CD14-positive monocyte (primary cell): ENCODE data around the gene ARSH. TPM values are rescaled to one million over a fixed set of nuclear protein-coding genes. Genes with fewer than 3 reads are reported as not detected.
"Not testable (repeated sequence)": the region's sequence is repeated elsewhere in the genome, so short reads cannot be mapped to it uniquely, and the experiment has no call there.

Experiments used
- DNase-seq, 3 donors: peaks; one replicate each; pipeline ENCODE4 v3.0.0-alpha.2; 2011 to 2022
- H2AFZ ChIP-seq: 2 replicates; pipeline ENCODE4 v1.6.0; 2012; ENCODE audit warnings: mild to moderate bottlenecking, low read depth, low read length, inconsistent platforms; ENCODE audit not compliant: insufficient read depth, poor library complexity, severe bottlenecking
- H3K27ac ChIP-seq, 2 donors: 1 replicate in 1 of 2; 2 replicates in 1 of 2; pipeline ENCODE4 v1.5.1; 2012 to 2013; ENCODE audit warnings: low read length in 2 of 2, control low read depth in 1 of 2, inconsistent platforms in 1 of 2, low read depth in 1 of 2, mild to moderate bottlenecking in 1 of 2
- H3K27me3 ChIP-seq, 2 donors: one replicate each; pipeline versions ENCODE4 v1.6.0 to v1.6.1; 2011 to 2013; ENCODE audit warnings: low read length in 2 of 2; ENCODE audit not compliant: control insufficient read depth in 2 of 2, insufficient read depth in 2 of 2
- H3K36me3 ChIP-seq, 2 donors: replicated peaks in 1 of 2; 1 replicate in 1 of 2; 2 replicates in 1 of 2; pipeline versions ENCODE4 v1.5.1 to v1.6.1; 2012 to 2013; ENCODE audit warnings: low read length in 2 of 2, control low read depth in 1 of 2, inconsistent platforms in 1 of 2, mild to moderate bottlenecking in 1 of 2; ENCODE audit not compliant: insufficient read depth in 2 of 2, control insufficient read depth in 1 of 2
- H3K4me1 ChIP-seq, 2 donors: 1 replicate in 1 of 2; 2 replicates in 1 of 2; pipeline versions ENCODE4 v1.5.1 to v1.6.1; 2012 to 2013; ENCODE audit warnings: low read length in 2 of 2, control low read depth in 1 of 2, inconsistent platforms in 1 of 2, mild to moderate bottlenecking in 1 of 2, moderate library complexity in 1 of 2; ENCODE audit not compliant: insufficient read depth in 2 of 2, control insufficient read depth in 1 of 2
- H3K4me2 ChIP-seq: replicated peaks from 2 replicates; pipeline ENCODE3; 2012; ENCODE audit warnings: low read length, moderate library complexity, mild to moderate bottlenecking; ENCODE audit not compliant: poor library complexity, severe bottlenecking; ENCODE audit errors: extremely low read depth
- H3K4me3 ChIP-seq, 3 experiments: fragments of 200-600 bp in 1 of 3; sonication (generic) in 1 of 3; replicated peaks in 1 of 3; 1 replicate in 2 of 3; 2 replicates in 1 of 3; pipeline ENCODE4 v1.5.1; 2011 to 2013; ENCODE audit warnings: low read length in 3 of 3, mild to moderate bottlenecking in 3 of 3, control low read depth in 2 of 3, low read depth in 2 of 3, inconsistent platforms in 1 of 3, moderate library complexity in 1 of 3
- H3K79me2 ChIP-seq: 2 replicates; pipeline ENCODE4 v1.6.0; 2012; ENCODE audit warnings: mild to moderate bottlenecking, control low read depth, inconsistent platforms, low read length, moderate library complexity; ENCODE audit not compliant: insufficient read depth
- H3K9ac ChIP-seq: 2 replicates; pipeline ENCODE4 v1.6.0; 2017; ENCODE audit warnings: low read length, mild to moderate bottlenecking; ENCODE audit not compliant: insufficient read depth, poor library complexity, severe bottlenecking
- H3K9me3 ChIP-seq, 2 donors: replicated peaks in 1 of 2; 1 replicate in 1 of 2; 2 replicates in 1 of 2; pipeline versions ENCODE4 v1.5.1 to v1.6.1; 2012 to 2013; ENCODE audit warnings: low read length in 2 of 2, control low read depth in 1 of 2; ENCODE audit not compliant: control insufficient read depth in 1 of 2, insufficient read depth in 1 of 2
- H4K20me1 ChIP-seq: 2 replicates; pipeline ENCODE4 v1.6.0; 2012; ENCODE audit warnings: mild to moderate bottlenecking, low read length, control low read depth, moderate library complexity; ENCODE audit not compliant: insufficient read depth
- H3K27ac Mint-ChIP-seq, 7 donors: one replicate each; pipeline ENCODE4 v1.8.0; 2020; ENCODE audit warnings: mild to moderate bottlenecking in 7 of 7, mixed read lengths in 7 of 7, moderate library complexity in 6 of 7, inconsistent platforms in 2 of 7
- H3K27me3 Mint-ChIP-seq, 3 donors: one replicate each; pipeline ENCODE4 v1.8.0; 2021 to 2022; ENCODE audit warnings: low read depth in 3 of 3, mild to moderate bottlenecking in 3 of 3, mixed read lengths in 3 of 3, moderate library complexity in 3 of 3, inconsistent platforms in 1 of 3
- H3K36me3 Mint-ChIP-seq, 2 donors: one replicate each; pipeline ENCODE4 v1.8.0; 2020; ENCODE audit warnings: mixed read lengths in 2 of 2, inconsistent platforms in 1 of 2, mild to moderate bottlenecking in 1 of 2
- H3K4me1 Mint-ChIP-seq: one replicate; pipeline ENCODE4 v1.8.0; 2020; ENCODE audit warnings: mild to moderate bottlenecking, mixed read lengths
- H3K4me3 Mint-ChIP-seq, 2 donors: one replicate each; pipeline ENCODE4 v1.8.0; 2020; ENCODE audit warnings: mild to moderate bottlenecking in 2 of 2, mixed read lengths in 2 of 2, moderate library complexity in 1 of 2
- H3K9me3 Mint-ChIP-seq, 7 donors: one replicate each; pipeline ENCODE4 v1.8.0; 2020 to 2022; ENCODE audit warnings: mixed read lengths in 7 of 7, mild to moderate bottlenecking in 6 of 7, moderate library complexity in 6 of 7, inconsistent platforms in 2 of 7
- CTCF ChIP-seq: fragments of 200-600 bp; IDR thresholded peaks from one replicate; pipeline ENCODE4 v1.8.0; 2022; ENCODE audit warnings: antibody characterized with exemption, mild to moderate bottlenecking
- WGBS: methylation state at CpG from one replicate; pipeline ENCODE4 v1.1.5; 2013; ENCODE audit warnings: missing lambda C conversion rate; ENCODE audit not compliant: insufficient coverage; 5-methylcytosine and 5-hydroxymethylcytosine counted together
- intact Hi-C, 2 donors: fragments of 100-400 bp; cut with micrococcal nuclease; formaldehyde crosslinking; loops; one replicate each; pipeline versions ENCODE4 v1.15.0 to v1.15.1; 2023
- polyA plus RNA-seq, 3 donors: library from polyadenylated mRNA; depleted of rRNA in 1 of 3; unstranded in 2 of 3; stranded (reverse) in 1 of 3; fragments of 300-500 nt in 2 of 3; fragments of >200 nt in 1 of 3; fragmentation: Illumina TruSeq in 2 of 3; gene quantifications; 1 replicate in 2 of 3; 2 replicates in 1 of 3; pipeline ENCODE4 v1.2.3, GENCODE V29; 2012 to 2021

Gene ARSH
- polyA plus RNA-seq, 3 donors, result not detected

GRCh38 chrX:2972391-2972790 lies 34.0 kb upstream of the ARSH start:
- DNase-seq, result no peak
- TF ChIP-seq CTCF, result no peak
- no peak overlapping the region for H3K27ac Mint-ChIP-seq
- H3K4me1 Mint-ChIP-seq, result peaks cover 11% of the 10 kb centered on the region
- intact Hi-C loops, result no loop called here
- WGBS, result no CpG with 5 or more reads among the region's 6 CpGs
- Histone ChIP-seq H4K20me1 (no peaks in the 10 kb centered on the region), H3K9me3 (peaks cover 0 to 2% of the 10 kb centered on the region in 2 donors), H3K79me2 (no peaks in the 10 kb centered on the region), H3K4me2 (no peak overlapping the region), H3K4me1 (peaks cover 0 to 10% of the 10 kb centered on the region in 2 donors), H3K27ac (no peak overlapping the region), H3K4me3 (no peak overlapping the region), H3K9ac (no peak overlapping the region), H2AFZ (no peak overlapping the region), H3K27me3 (peaks cover 0 to 4% of the 10 kb centered on the region in 2 donors), H3K36me3 (no peaks in the 10 kb centered on the region)
- H3K4me3 Mint-ChIP-seq, result no peak overlapping the region
- H3K36me3 Mint-ChIP-seq, result no peaks in the 10 kb centered on the region
- peaks cover 4 to 28% (median 7%) of the 10 kb centered on the region in 3 donors for H3K27me3 Mint-ChIP-seq
- peaks cover 0 to 6% (median 2%) of the 10 kb centered on the region in 7 donors for H3K9me3 Mint-ChIP-seq

- intact Hi-C loops, result no loop called here
- no CpG with 5 or more reads among the region's 1 CpG for WGBS
- Histone ChIP-seq H3K79me2 (no peaks in the 10 kb centered on the region), H3K4me1 (no peaks in the 10 kb centered on the region), H3K27ac (no peak overlapping the region), H3K36me3 (no peaks in the 10 kb centered on the region), H2AFZ (no peak overlapping the region), H3K27me3 (no peaks in the 10 kb centered on the region), H3K9ac (no peak overlapping the region), H4K20me1 (no peaks in the 10 kb centered on the region), H3K4me3 (no peak overlapping the region), H3K4me2 (no peak overlapping the region), H3K9me3 (peaks cover 0 to 2% of the 10 kb centered on the region in 2 donors)
- peaks cover 0 to 7% (median 4%) of the 10 kb centered on the region in 7 donors for H3K9me3 Mint-ChIP-seq
- no peak overlapping the region for H3K27ac Mint-ChIP-seq
- H3K27me3 Mint-ChIP-seq, result peaks cover 0 to 18% (median 3%) of the 10 kb centered on the region in 3 donors
- H3K4me3 Mint-ChIP-seq, result no peak overlapping the region
- H3K36me3 Mint-ChIP-seq, result no peaks in the 10 kb centered on the region
- H3K4me1 Mint-ChIP-seq, result no peaks in the 10 kb centered on the region
- DNase-seq, result no peak
- no peak for TF ChIP-seq CTCF
Observed at GRCh38 chrX:2974961-2975360, 31.4 kb upstream of the ARSH start.

- H3K9ac ChIP-seq, H3K27me3 Mint-ChIP-seq, H3K4me3 Mint-ChIP-seq, H3K79me2 ChIP-seq, intact Hi-C loops, H3K4me2 ChIP-seq, H3K4me1 ChIP-seq, H3K36me3 ChIP-seq, H3K9me3 ChIP-seq, H4K20me1 ChIP-seq, H2AFZ ChIP-seq, DNase-seq, H3K4me1 Mint-ChIP-seq, H3K36me3 Mint-ChIP-seq, H3K27me3 ChIP-seq, H3K4me3 ChIP-seq, H3K27ac Mint-ChIP-seq, H3K27ac ChIP-seq: not testable (repeated sequence)
- WGBS, result no CpG with 5 or more reads among the region's 4 CpGs
- H3K9me3 Mint-ChIP-seq, result peaks cover 2 to 16% (median 5%) of the 10 kb centered on the region in 7 donors
Observed at GRCh38 chrX:2978639-2979038, 27.7 kb upstream of the ARSH start.
